ENCODE measurements around the gene CNOT3. TPM values are rescaled to one million over a fixed set of nuclear protein-coding genes. Genes with fewer than 3 reads are reported as not detected.
A peak's percentile ranks its signal among the peaks of the same experiment; 100 is the strongest.

Gene CNOT3
- total and polyA plus RNA-seq, 2 of the 13 experiments (the other 11 are each of a cell fraction or from before 2014, with no cell fraction given) = 4.3 to 5.8 TPM

DNA sequence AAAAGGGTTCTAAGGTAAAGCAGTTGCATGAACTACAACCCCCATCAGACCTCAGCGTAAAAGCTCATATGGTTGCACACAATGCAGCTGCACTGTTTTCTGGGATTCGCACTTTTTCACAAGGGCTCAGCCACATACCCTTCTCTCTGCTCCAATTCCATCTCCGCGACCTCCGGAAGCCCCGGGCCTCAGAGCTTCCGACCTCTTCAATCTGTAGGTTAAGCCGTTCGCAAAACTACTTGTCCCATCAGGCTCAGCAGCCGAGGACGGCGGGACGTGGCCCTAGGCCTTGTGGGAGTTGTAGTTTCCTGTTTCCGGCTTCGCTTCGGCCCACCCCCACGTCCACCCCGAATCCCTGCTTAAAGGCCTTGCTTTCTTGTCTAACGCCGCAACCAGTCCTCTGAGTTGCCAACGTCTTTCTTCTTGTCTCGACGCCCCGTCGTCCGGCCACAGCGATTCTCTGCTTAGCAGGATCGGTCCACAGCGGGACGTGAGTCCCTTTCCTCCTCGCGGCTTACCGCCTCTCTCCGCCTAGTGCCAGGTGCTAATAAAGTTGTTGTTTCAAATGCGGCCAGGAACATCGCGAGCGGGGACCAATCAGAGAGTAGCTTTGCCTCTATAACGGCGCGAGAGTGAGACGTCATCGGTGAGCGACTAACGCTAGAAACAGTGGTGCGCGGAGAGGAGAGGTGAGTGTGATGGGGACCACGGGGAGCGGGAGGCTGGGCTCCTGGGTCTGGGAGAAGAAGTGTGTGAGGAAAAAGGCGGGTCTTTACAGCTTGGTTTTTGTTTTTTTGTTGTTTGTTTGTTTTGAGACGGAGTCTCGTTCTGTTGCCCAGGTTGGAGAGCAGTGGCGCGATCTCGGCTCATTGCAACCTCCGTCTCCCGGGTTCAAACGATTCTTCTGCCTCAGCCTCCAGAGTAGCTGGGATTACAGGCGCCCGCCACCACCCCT lies 22.2 kb upstream of the CNOT3 start, which contains the start of the genes PRPF31 and TFPT (continued):
- TF ChIP-seq, protein P1, sequence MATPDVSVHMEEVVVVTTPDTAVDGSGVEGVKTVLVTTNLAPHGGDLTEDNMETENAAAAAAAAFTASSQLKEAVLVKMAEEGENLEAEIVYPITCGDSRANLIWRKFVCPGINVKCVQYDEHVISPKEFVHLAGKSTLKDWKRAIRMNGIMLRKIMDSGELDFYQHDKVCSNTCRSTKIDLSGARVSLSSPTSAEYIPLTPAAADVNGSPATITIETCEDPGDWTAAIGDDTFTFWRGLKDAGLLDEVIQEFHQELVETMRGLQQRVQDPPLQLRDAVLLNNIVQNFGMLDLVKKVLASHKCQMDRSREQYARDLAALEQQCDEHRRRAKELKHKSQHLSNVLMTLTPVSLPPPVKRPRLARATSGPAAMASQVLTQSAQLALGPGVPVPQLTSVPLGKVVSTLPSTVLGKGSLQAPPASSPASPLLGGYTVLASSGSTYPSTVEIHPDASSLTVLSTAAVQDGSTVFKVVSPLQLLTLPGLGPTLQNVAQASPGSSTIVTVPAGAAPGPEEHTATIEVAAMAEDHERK (CRISPR knock-in tag; IDR thresholded peaks at IDR 0.05; ENCODE audit: low read depth) = peak; percentile 94
- no peak for TF ChIP-seq RBM22 (optimal IDR thresholded peaks at IDR 0.05; ENCODE audit: low read length)
- TF ChIP-seq, protein P2, sequence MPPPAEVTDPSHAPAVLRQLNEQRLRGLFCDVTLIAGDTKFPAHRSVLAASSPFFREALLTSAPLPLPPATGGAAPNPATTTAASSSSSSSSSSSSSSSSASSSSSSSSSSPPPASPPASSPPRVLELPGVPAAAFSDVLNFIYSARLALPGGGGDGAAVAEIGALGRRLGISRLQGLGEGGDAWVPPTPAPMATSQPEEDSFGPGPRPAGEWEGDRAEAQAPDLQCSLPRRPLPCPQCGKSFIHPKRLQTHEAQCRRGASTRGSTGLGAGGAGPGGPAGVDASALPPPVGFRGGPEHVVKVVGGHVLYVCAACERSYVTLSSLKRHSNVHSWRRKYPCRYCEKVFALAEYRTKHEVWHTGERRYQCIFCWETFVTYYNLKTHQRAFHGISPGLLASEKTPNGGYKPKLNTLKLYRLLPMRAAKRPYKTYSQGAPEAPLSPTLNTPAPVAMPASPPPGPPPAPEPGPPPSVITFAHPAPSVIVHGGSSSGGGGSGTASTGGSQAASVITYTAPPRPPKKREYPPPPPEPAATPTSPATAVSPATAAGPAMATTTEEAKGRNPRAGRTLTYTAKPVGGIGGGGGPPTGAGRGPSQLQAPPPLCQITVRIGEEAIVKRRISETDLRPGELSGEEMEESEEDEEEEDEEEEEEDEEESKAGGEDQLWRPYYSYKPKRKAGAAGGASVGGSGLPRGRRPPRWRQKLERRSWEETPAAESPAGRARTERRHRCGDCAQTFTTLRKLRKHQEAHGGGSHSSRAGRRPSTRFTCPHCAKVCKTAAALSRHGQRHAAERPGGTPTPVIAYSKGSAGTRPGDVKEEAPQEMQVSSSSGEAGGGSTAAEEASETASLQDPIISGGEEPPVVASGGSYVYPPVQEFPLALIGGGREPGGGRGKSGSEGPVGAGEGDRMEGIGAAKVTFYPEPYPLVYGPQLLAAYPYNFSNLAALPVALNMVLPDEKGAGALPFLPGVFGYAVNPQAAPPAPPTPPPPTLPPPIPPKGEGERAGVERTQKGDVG (CRISPR knock-in tag; IDR thresholded peaks at IDR 0.05; ENCODE audit: borderline replicate concordance) = no peak
- TF ChIP-seq TOE1 (CRISPR knock-in tag; IDR thresholded peaks at IDR 0.05) = no peak
- TF ChIP-seq ZNF333 (CRISPR knock-in tag; IDR thresholded peaks at IDR 0.05; ENCODE audit: borderline replicate concordance) = no peak
- peak; percentile 94 for TF ChIP-seq ZKSCAN1 (IDR thresholded peaks at IDR 0.05; ENCODE audit: low read length)
- TF ChIP-seq ZBTB42 (CRISPR knock-in tag; IDR thresholded peaks at IDR 0.05) = no peak
- TF ChIP-seq, protein P3, sequence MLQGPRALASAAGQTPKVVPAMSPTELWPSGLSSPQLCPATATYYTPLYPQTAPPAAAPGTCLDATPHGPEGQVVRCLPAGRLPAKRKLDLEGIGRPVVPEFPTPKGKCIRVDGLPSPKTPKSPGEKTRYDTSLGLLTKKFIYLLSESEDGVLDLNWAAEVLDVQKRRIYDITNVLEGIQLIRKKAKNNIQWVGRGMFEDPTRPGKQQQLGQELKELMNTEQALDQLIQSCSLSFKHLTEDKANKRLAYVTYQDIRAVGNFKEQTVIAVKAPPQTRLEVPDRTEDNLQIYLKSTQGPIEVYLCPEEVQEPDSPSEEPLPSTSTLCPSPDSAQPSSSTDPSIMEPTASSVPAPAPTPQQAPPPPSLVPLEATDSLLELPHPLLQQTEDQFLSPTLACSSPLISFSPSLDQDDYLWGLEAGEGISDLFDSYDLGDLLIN (CRISPR knock-in tag; IDR thresholded peaks at IDR 0.05; ENCODE audit: borderline replicate concordance) = no peak
- TF ChIP-seq, protein P4, sequence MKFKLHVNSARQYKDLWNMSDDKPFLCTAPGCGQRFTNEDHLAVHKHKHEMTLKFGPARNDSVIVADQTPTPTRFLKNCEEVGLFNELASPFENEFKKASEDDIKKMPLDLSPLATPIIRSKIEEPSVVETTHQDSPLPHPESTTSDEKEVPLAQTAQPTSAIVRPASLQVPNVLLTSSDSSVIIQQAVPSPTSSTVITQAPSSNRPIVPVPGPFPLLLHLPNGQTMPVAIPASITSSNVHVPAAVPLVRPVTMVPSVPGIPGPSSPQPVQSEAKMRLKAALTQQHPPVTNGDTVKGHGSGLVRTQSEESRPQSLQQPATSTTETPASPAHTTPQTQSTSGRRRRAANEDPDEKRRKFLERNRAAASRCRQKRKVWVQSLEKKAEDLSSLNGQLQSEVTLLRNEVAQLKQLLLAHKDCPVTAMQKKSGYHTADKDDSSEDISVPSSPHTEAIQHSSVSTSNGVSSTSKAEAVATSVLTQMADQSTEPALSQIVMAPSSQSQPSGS (CRISPR knock-in tag; IDR thresholded peaks at IDR 0.05) = peak; percentile 70; the same call in 1 of the 2 replicates
- TF ChIP-seq HNRNPK (IDR thresholded peaks at IDR 0.05; ENCODE audit: low read depth, low read length, poor library complexity, severe bottlenecking) = no peak
- TF ChIP-seq U2AF2 (IDR thresholded peaks at IDR 0.05; ENCODE audit: low read depth, low read length) = peak; percentile 60; the same call in 1 of the 2 replicates
- TF ChIP-seq, protein P5, sequence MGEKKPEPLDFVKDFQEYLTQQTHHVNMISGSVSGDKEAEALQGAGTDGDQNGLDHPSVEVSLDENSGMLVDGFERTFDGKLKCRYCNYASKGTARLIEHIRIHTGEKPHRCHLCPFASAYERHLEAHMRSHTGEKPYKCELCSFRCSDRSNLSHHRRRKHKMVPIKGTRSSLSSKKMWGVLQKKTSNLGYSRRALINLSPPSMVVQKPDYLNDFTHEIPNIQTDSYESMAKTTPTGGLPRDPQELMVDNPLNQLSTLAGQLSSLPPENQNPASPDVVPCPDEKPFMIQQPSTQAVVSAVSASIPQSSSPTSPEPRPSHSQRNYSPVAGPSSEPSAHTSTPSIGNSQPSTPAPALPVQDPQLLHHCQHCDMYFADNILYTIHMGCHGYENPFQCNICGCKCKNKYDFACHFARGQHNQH (CRISPR knock-in tag; IDR thresholded peaks at IDR 0.05) = peak; percentile 54; the same call in 1 of the 2 replicates
- TF ChIP-seq ZNF562 (CRISPR knock-in tag; IDR thresholded peaks at IDR 0.05; ENCODE audit: borderline replicate concordance) = no peak
- peak; percentile 13; the same call in 1 of the 2 replicates for TF ChIP-seq HOXD1 (CRISPR knock-in tag; IDR thresholded peaks at IDR 0.05)
- TF ChIP-seq ZNF841 (CRISPR knock-in tag; IDR thresholded peaks at IDR 0.05; ENCODE audit: borderline replicate concordance) = no peak
- TF ChIP-seq KDM4B (CRISPR knock-in tag; IDR thresholded peaks at IDR 0.05) = peak; percentile 67; the same call in 1 of the 2 replicates
- TF ChIP-seq PITX1 (CRISPR knock-in tag; IDR thresholded peaks at IDR 0.05) = peak; percentile 91
- TF ChIP-seq AGO2 (optimal IDR thresholded peaks at IDR 0.05; ENCODE audit: low read depth, low read length) = peak; percentile 67

Measured in HepG2 (cell line).